ENCODE measurements around the gene TEX26. TPM values are rescaled to one million over a fixed set of nuclear protein-coding genes. Genes with fewer than 3 reads are reported as not detected.

The TEX26 gene
- polyA plus RNA-seq, 1 donor from 2014 or later: not detected

GRCh38 chr13:30991922-30992321, 59.5 kb downstream of the TEX26 start:
- H3K79me2 ChIP-seq (replicated peaks; ENCODE audit: insufficient read depth, low read length): no peaks in the 10 kb centered on the region
- no peak overlapping the region for H3K27ac ChIP-seq (ENCODE audit: low read length)
- no peak overlapping the region for H3K4me3 ChIP-seq (ENCODE audit: low read length)
- H3F3A ChIP-seq (ENCODE audit: insufficient read depth, low read length, poor library complexity, severe bottlenecking): peaks cover 1% of the 10 kb centered on the region
- H3K4me2 ChIP-seq (ENCODE audit: low read length): no peak overlapping the region
- no peaks in the 10 kb centered on the region for H3K9me2 ChIP-seq (ENCODE audit: insufficient read depth, low read length)
- no peak overlapping the region for H2AFZ ChIP-seq (ENCODE audit: low read depth, low read length)
- H3K9me3 ChIP-seq (ENCODE audit: low read length): no peaks in the 10 kb centered on the region
- H4K20me1 ChIP-seq (ENCODE audit: insufficient read depth): no peaks in the 10 kb centered on the region
- H3K27me3 ChIP-seq (ENCODE audit: insufficient read depth, low read depth, low read length): no peaks in the 10 kb centered on the region
- H3K36me3 ChIP-seq (ENCODE audit: insufficient read depth, low read length): no peaks in the 10 kb centered on the region
- no peak overlapping the region for H3K9ac ChIP-seq (ENCODE audit: low read length)
- no peak for TF ChIP-seq REST (IDR thresholded peaks at IDR 0.05; ENCODE audit: borderline replicate concordance)
- TF ChIP-seq MXI1 (conservative IDR thresholded peaks at IDR 0.05; ENCODE audit: poor library complexity, severe bottlenecking): no peak
- TF ChIP-seq CTCF (IDR thresholded peaks at IDR 0.05; ENCODE audit: poor library complexity, severe bottlenecking): no peak
- no peak for TF ChIP-seq RAD21 (conservative IDR thresholded peaks at IDR 0.05)
- no peak for TF ChIP-seq TAF1 (IDR thresholded peaks at IDR 0.05; ENCODE audit: low read depth)
- TF ChIP-seq SMC3 (conservative IDR thresholded peaks at IDR 0.05; ENCODE audit: poor library complexity): no peak
- no peak for TF ChIP-seq EP300 (conservative IDR thresholded peaks at IDR 0.05; ENCODE audit: poor library complexity, severe bottlenecking)
- TF ChIP-seq POLR2AphosphoS5 (IDR thresholded peaks at IDR 0.05): no peak
- TF ChIP-seq EZH2 (IDR thresholded peaks at IDR 0.05; ENCODE audit: borderline replicate concordance, insufficient read depth, low read length, poor library complexity, severe bottlenecking): no peak

DNA sequence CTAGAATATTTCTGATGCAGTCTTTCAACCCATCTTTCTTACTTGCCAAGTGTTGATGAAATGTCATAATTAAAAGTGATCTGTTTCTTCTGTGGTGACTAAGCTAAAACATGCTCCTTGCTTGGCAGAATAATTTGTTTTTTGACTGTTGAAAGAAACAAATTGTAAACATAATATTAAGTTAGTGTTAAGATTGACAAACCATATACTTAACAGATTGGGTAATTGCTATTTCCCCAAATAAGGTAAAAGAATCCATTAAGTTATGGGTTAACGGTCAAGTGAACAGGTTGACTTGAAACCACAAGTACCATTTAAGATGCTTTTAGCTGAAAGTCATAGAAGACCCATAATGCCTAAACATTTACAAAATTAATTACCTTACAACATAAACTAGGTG, 62.9 kb downstream of the TEX26 start:
- H3K79me2 ChIP-seq (replicated peaks; ENCODE audit: insufficient read depth, low read length): no peaks in the 10 kb centered on the region
- H3K9ac ChIP-seq (ENCODE audit: low read length): no peak overlapping the region
- H3K27me3 ChIP-seq (ENCODE audit: insufficient read depth, low read depth, low read length): no peaks in the 10 kb centered on the region
- TF ChIP-seq SMC3 (conservative IDR thresholded peaks at IDR 0.05; ENCODE audit: poor library complexity): no peak
- TF ChIP-seq EP300 (conservative IDR thresholded peaks at IDR 0.05; ENCODE audit: poor library complexity, severe bottlenecking): no peak
- no peak for TF ChIP-seq CTCF (IDR thresholded peaks at IDR 0.05; ENCODE audit: poor library complexity, severe bottlenecking)
- TF ChIP-seq POLR2AphosphoS5 (IDR thresholded peaks at IDR 0.05): no peak
- no peak for TF ChIP-seq RAD21 (conservative IDR thresholded peaks at IDR 0.05)
- no peak for TF ChIP-seq REST (IDR thresholded peaks at IDR 0.05; ENCODE audit: borderline replicate concordance)
- no peak for TF ChIP-seq MXI1 (conservative IDR thresholded peaks at IDR 0.05; ENCODE audit: poor library complexity, severe bottlenecking)
- TF ChIP-seq EZH2 (IDR thresholded peaks at IDR 0.05; ENCODE audit: borderline replicate concordance, insufficient read depth, low read length, poor library complexity, severe bottlenecking): no peak
- TF ChIP-seq TAF1 (IDR thresholded peaks at IDR 0.05; ENCODE audit: low read depth): no peak
- H3K9me3 ChIP-seq (ENCODE audit: low read length): no peaks in the 10 kb centered on the region
- no peak overlapping the region for H2AFZ ChIP-seq (ENCODE audit: low read depth, low read length)
- no peaks in the 10 kb centered on the region for H3K9me2 ChIP-seq (ENCODE audit: insufficient read depth, low read length)
- H3K36me3 ChIP-seq (ENCODE audit: insufficient read depth, low read length): no peaks in the 10 kb centered on the region
- no peak overlapping the region for H3K4me2 ChIP-seq (ENCODE audit: low read length)
- no peak overlapping the region for H3K4me3 ChIP-seq (ENCODE audit: low read length)
- H3F3A ChIP-seq (ENCODE audit: insufficient read depth, low read length, poor library complexity, severe bottlenecking): peaks cover 4% of the 10 kb centered on the region
- H4K20me1 ChIP-seq (ENCODE audit: insufficient read depth): no peaks in the 10 kb centered on the region
- H3K27ac ChIP-seq (ENCODE audit: low read length): no peak overlapping the region
